IPS-18a (cell line): ENCODE data around the gene KCNRG.
"Not testable (repeated sequence)": the region's sequence is repeated elsewhere in the genome, so short reads cannot be mapped to it uniquely, and the experiment has no call there.

Source experiments
- H3K27ac ChIP-seq: one replicate; pipeline ENCODE4 v1.5.1; 2013; ENCODE audit warnings: low read length
- H3K27me3 ChIP-seq: one replicate; pipeline ENCODE4 v1.6.1; 2013; ENCODE audit warnings: mild to moderate bottlenecking, low read length; ENCODE audit not compliant: control insufficient read depth, insufficient read depth
- H3K36me3 ChIP-seq: one replicate; pipeline ENCODE4 v1.6.1; 2013; ENCODE audit warnings: low read depth, low read length; ENCODE audit not compliant: control insufficient read depth
- H3K4me1 ChIP-seq: one replicate; pipeline ENCODE4 v1.6.1; 2013; ENCODE audit warnings: low read depth, low read length; ENCODE audit not compliant: control insufficient read depth
- H3K4me3 ChIP-seq: one replicate; pipeline ENCODE4 v1.5.1; 2013; ENCODE audit warnings: low read length
- H3K9ac ChIP-seq: one replicate; pipeline ENCODE4 v1.6.1; 2013; ENCODE audit warnings: mild to moderate bottlenecking, low read length, moderate library complexity
- H3K9me3 ChIP-seq: one replicate; pipeline ENCODE4 v1.6.1; 2013; ENCODE audit warnings: low read depth, low read length; ENCODE audit not compliant: control insufficient read depth

The KCNRG gene

DNA sequence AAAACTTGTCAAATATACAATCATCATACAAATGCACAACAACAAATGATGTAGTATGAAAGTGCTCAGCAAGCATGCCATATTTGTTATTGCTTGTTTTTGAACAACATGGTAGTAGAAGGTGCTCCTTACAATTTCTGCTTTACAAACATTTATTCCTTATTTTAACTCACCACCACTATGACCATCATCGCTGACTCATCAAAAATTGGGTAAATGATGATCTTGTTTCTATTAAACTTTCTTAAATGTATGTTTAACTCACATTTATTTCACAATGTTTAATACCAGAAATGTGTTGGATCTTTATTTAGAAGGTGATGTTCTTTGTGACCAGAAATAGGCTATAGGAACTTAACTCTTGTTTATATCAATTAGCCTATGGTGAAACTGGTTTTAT is 45.5 kb downstream of the KCNRG start:
- Histone ChIP-seq H3K27me3 (no peaks in the 10 kb centered on the region), H3K36me3 (peaks cover 2% of the 10 kb centered on the region), H3K9me3 (no peaks in the 10 kb centered on the region), H3K9ac (no peak overlapping the region), H3K27ac (no peak overlapping the region), H3K4me3 (no peak overlapping the region), H3K4me1 (no peaks in the 10 kb centered on the region)

DNA sequence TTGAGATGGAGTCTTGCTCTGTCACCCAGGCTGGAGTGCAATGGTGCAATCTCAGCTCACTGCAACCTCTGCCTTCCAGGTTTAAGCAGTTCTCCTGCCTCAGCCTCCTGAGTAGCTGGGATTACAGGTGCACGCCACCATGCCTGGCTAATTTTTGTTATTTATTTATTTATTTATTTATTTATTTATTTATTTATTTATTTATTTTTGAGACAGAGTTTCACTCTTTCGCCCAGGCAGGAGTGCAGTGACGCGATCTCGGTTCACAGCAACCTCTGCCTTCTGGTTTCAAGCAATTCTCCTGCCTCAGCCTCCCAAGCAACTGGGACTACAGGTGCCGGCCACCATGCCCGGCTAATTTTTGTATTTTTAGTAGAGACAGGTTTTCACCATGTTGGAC is 47.1 kb downstream of the KCNRG start:
- peaks cover 12% of the 10 kb centered on the region for H3K36me3 ChIP-seq
- H3K9ac ChIP-seq, H3K4me3 ChIP-seq: not testable (repeated sequence)

DNA sequence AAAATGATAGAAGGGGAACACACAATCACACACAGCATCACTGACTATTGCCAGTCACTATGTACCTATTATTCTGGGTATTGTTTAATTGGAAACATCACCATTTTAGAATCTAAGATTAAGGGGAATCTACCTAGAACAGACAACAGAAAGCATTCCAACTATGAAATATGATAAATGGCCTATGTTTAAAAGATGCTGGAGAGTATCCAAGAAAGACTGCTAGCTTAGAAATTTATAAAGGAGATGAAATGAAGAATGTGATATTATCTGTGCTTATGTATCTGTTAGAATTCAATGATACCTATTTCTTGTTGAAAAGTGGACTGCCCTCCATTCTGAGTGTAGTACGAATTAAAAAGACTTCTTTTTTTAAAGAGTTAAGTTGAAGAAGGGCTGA is 50.5 kb downstream of the KCNRG start:
- Histone ChIP-seq H3K4me1 (no peaks in the 10 kb centered on the region), H3K9me3 (no peaks in the 10 kb centered on the region), H3K27ac (no peak overlapping the region), H3K4me3 (no peak overlapping the region), H3K27me3 (no peaks in the 10 kb centered on the region), H3K36me3 (peaks cover 12% of the 10 kb centered on the region), H3K9ac (no peak overlapping the region)

More for the DNA sequence above, 47.1 kb downstream of the KCNRG start:
- not testable (repeated sequence) for H3K9me3 ChIP-seq, H3K4me1 ChIP-seq, H3K27me3 ChIP-seq, H3K27ac ChIP-seq

DNA sequence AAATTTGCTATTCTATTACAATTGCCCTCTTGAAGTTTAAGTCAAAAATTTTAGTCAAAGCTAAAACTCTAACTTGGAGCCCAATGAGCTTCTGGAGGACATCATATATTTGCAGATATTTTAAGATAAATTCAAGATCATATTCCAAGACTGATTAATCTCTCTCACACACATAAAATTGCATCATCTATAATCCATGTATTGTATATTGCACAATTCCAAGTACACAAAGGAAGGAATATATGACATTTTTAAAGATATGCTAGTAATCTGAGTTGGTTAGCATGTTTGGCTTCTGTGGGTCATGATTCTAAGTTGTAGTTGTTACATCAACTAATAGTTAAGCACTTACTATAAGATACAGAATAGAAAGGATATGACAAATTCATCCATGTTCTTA is 53.3 kb downstream of the KCNRG start:
- Histone ChIP-seq H3K27ac (no peak overlapping the region), H3K9me3 (no peaks in the 10 kb centered on the region), H3K27me3 (no peaks in the 10 kb centered on the region), H3K36me3 (peaks cover 12% of the 10 kb centered on the region), H3K4me1 (no peaks in the 10 kb centered on the region), H3K4me3 (no peak overlapping the region), H3K9ac (no peak overlapping the region)

DNA sequence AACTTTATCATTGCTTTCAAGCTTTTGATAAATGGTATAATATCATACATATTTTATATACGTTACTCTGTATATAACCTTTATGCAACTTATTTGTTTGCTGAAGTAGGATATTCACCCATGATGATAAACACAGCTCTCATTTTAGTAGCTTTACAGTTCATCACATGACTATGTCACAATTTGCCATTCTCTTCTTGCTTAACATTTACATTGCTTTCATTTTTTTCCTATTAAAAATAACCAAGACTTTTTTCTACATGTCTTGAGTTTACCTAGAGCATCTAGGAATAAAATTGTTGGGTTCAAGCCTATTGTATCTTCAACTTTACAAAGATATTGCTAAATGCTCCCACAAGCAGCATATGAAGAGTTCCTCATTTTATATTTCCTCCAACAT is 54.0 kb downstream of the KCNRG start:
- Histone ChIP-seq H3K9ac (no peak overlapping the region), H3K27ac (no peak overlapping the region), H3K36me3 (peaks cover 12% of the 10 kb centered on the region), H3K27me3 (no peaks in the 10 kb centered on the region), H3K4me1 (no peaks in the 10 kb centered on the region), H3K4me3 (no peak overlapping the region), H3K9me3 (no peaks in the 10 kb centered on the region)

DNA sequence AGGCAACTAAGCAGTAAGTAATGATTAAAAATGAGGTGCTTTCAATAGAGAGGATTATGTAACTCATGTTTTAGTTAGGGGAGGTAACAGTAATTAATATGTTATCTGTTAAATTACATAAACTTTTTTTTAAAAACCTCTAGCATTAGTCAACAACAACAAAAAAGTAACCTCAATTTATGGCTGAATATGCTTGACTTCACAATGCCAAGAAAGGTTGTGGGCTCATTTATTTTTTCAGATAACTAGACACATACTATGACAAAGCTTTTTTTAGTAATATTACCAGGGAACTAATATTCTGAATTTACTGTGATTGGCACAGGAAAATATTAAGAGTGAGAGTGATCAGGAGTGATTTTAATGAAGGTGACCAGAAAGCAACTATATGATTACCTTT is 54.9 kb downstream of the KCNRG start:
- H3K27ac ChIP-seq = no peak overlapping the region
- H3K4me1 ChIP-seq = no peaks in the 10 kb centered on the region
- H3K36me3 ChIP-seq = peaks cover 12% of the 10 kb centered on the region
- no peaks in the 10 kb centered on the region for H3K27me3 ChIP-seq
- no peak overlapping the region for H3K4me3 ChIP-seq
- H3K9me3 ChIP-seq = no peaks in the 10 kb centered on the region
- no peak overlapping the region for H3K9ac ChIP-seq
